IMR-90 (cell line): ENCODE results near the gene PDCL2. TPM values are rescaled to one million over a fixed set of nuclear protein-coding genes. Genes with fewer than 3 reads are reported as not detected.

Experiments
- ATAC-seq: fragments of 200-7000 bp; cut with Tn5 transposase; 2 replicates; pipeline ENCODE4 v1.9.1; 2020; ENCODE audit warnings: low read depth, mild to moderate bottlenecking, moderate library complexity
- BruUV-seq: library from RNA; stranded (reverse); fragments of 400-500 nt; replicated peaks from 2 replicates; lab custom pipeline; 2021; lab: Mats Ljungman, UMichigan
- CTCF ChIA-PET: fragments of 300-600 bp; formaldehyde crosslinking; extraction: SDS; loops from one replicate; lab custom pipeline; 2021; ENCODE audit warnings: antibody characterized with exemption; lab: Yijun Ruan, JAX
- POLR2A ChIA-PET: fragments of 300-600 bp; sonication (Branson Sonifier 250); formaldehyde crosslinking; loops from one replicate; lab custom pipeline; 2022; ENCODE audit warnings: antibody characterized with exemption; ENCODE audit not compliant: unreplicated experiment; lab: Charles Lee
- DNase-seq: peaks from one replicate; pipeline ENCODE4 v3.0.0; 2013
- H2AFZ ChIP-seq: replicated peaks from 2 replicates; pipeline ENCODE3; 2013; ENCODE audit warnings: low read length, mild to moderate bottlenecking; ENCODE audit not compliant: poor library complexity
- H2AK5ac ChIP-seq: 2 replicates; pipeline ENCODE4 v1.6.1; 2013; ENCODE audit warnings: low read depth, low read length, inconsistent platforms
- H2AK9ac ChIP-seq: replicated peaks from 2 replicates; pipeline ENCODE3; 2013; ENCODE audit warnings: mild to moderate bottlenecking, low read depth, low read length, moderate library complexity; ENCODE audit not compliant: poor library complexity
- H2BK120ac ChIP-seq: 2 replicates; pipeline ENCODE4 v1.6.1; 2013; ENCODE audit warnings: low read depth, low read length, inconsistent platforms
- H2BK15ac ChIP-seq: 3 replicates; pipeline ENCODE4 v1.6.1; 2013; ENCODE audit warnings: low read depth, low read length, inconsistent platforms
- H2BK20ac ChIP-seq: 2 replicates; pipeline ENCODE4 v1.6.1; 2013; ENCODE audit warnings: low read depth, mild to moderate bottlenecking, inconsistent platforms, low read length, moderate library complexity
- H2BK5ac ChIP-seq: 2 replicates; pipeline ENCODE4 v1.6.1; 2013; ENCODE audit warnings: mild to moderate bottlenecking, low read depth, low read length, inconsistent platforms; ENCODE audit not compliant: poor library complexity, severe bottlenecking
- H3K14ac ChIP-seq: replicated peaks from 2 replicates; pipeline ENCODE4 v1.6.1; 2013; ENCODE audit warnings: low read depth, low read length, inconsistent platforms
- H3K18ac ChIP-seq: 2 replicates; pipeline ENCODE4 v1.6.1; 2013; ENCODE audit warnings: low read depth, low read length, control low read depth
- H3K23ac ChIP-seq: 2 replicates; pipeline ENCODE4 v1.6.1; 2013; ENCODE audit warnings: low read depth, low read length, inconsistent platforms
- H3K27ac ChIP-seq: 2 replicates; pipeline ENCODE4 v1.5.1; 2013; ENCODE audit warnings: mild to moderate bottlenecking, control low read depth, low read length; ENCODE audit not compliant: insufficient read depth
- H3K27me3 ChIP-seq: 2 replicates; pipeline ENCODE4 v1.6.1; 2013; ENCODE audit warnings: low read length; ENCODE audit not compliant: control insufficient read depth, insufficient read depth
- H3K36me3 ChIP-seq: 2 replicates; pipeline ENCODE4 v1.6.1; 2013; ENCODE audit warnings: low read length, mixed read lengths; ENCODE audit not compliant: control insufficient read depth, insufficient read depth
- H3K4ac ChIP-seq: 2 replicates; pipeline ENCODE4 v1.6.1; 2013; ENCODE audit warnings: low read depth, low read length, inconsistent platforms
- H3K4me1 ChIP-seq: 2 replicates; pipeline ENCODE4 v1.6.1; 2013; ENCODE audit warnings: low read length, mixed read lengths; ENCODE audit not compliant: control insufficient read depth, insufficient read depth
- H3K4me2 ChIP-seq: 2 replicates; pipeline ENCODE4 v1.6.1; 2013; ENCODE audit warnings: low read depth, mild to moderate bottlenecking, control low read depth, low read length, moderate library complexity
- H3K4me3 ChIP-seq: 2 replicates; pipeline ENCODE4 v1.5.1; 2013; ENCODE audit warnings: low read depth, mild to moderate bottlenecking, control low read depth, low read length, moderate library complexity; ENCODE audit not compliant: insufficient read depth
- H3K56ac ChIP-seq: 2 replicates; pipeline ENCODE4 v1.6.1; 2013; ENCODE audit warnings: low read length, inconsistent platforms; ENCODE audit not compliant: insufficient read depth; ENCODE audit errors: extremely low read depth
- H3K79me1 ChIP-seq, 2 experiments: 2 replicates each; pipeline ENCODE4 v1.6.1; 2013; ENCODE audit warnings: low read length in 2 of 2, inconsistent platforms in 1 of 2, low read depth in 1 of 2
- H3K9ac ChIP-seq: 2 replicates; pipeline ENCODE4 v1.6.1; 2013; ENCODE audit warnings: low read depth, low read length, control low read depth
- H3K9me1 ChIP-seq: 2 replicates; pipeline ENCODE4 v1.6.1; 2013; ENCODE audit warnings: low read length, inconsistent platforms; ENCODE audit not compliant: insufficient read depth
- H3K9me3 ChIP-seq: 2 replicates; pipeline ENCODE4 v1.6.1; 2013; ENCODE audit warnings: low read length; ENCODE audit not compliant: control insufficient read depth, insufficient read depth
- H4K20me1 ChIP-seq: 2 replicates; pipeline ENCODE4 v1.6.1; 2013; ENCODE audit warnings: low read length, inconsistent platforms; ENCODE audit not compliant: insufficient read depth
- H4K5ac ChIP-seq: 2 replicates; pipeline ENCODE4 v1.6.1; 2013; ENCODE audit warnings: mild to moderate bottlenecking, low read depth, low read length, control low read depth
- H4K8ac ChIP-seq, 2 experiments: 2 replicates each; pipeline ENCODE4 v1.6.1; 2013; ENCODE audit warnings: low read depth in 2 of 2, low read length in 2 of 2, control low read depth in 1 of 2, inconsistent platforms in 1 of 2
- H4K91ac ChIP-seq: 2 replicates; pipeline ENCODE4 v1.6.1; 2013; ENCODE audit warnings: low read depth, low read length, inconsistent platforms; ENCODE audit not compliant: insufficient read depth
- MAFK ChIP-seq: IDR thresholded peaks from 2 replicates; pipeline ENCODE4 v1.6.1; 2012; ENCODE audit warnings: low read depth, low read length, improper control_type of control experiment
- MAZ ChIP-seq: IDR thresholded peaks from 2 replicates; pipeline ENCODE4 v1.6.1; 2012; ENCODE audit warnings: low read depth, mild to moderate bottlenecking, low read length, improper control_type of control experiment, moderate library complexity, borderline replicate concordance
- MXI1 ChIP-seq: IDR thresholded peaks from 2 replicates; pipeline ENCODE4 v1.6.1; 2012; ENCODE audit warnings: low read depth, mild to moderate bottlenecking, low read length, moderate library complexity, borderline replicate concordance
- NFE2L2 ChIP-seq: fragments of 150-350 bp; IDR thresholded peaks from 2 replicates; pipeline ENCODE4 v1.6.1; 2016; ENCODE audit warnings: low read depth, mild to moderate bottlenecking, low read length
- POLR2A ChIP-seq: IDR thresholded peaks from 2 replicates; pipeline ENCODE4 v1.6.1; 2012; ENCODE audit warnings: mild to moderate bottlenecking, low read depth, low read length
- RAD21 ChIP-seq: IDR thresholded peaks from 2 replicates; pipeline ENCODE4 v1.6.1; 2012; ENCODE audit warnings: low read length, improper control_type of control experiment
- RCOR1 ChIP-seq: IDR thresholded peaks from 2 replicates; pipeline ENCODE4 v1.6.1; 2012; ENCODE audit warnings: mild to moderate bottlenecking, low read length, improper control_type of control experiment; ENCODE audit not compliant: insufficient replicate concordance
- RFX5 ChIP-seq: IDR thresholded peaks from 2 replicates; pipeline ENCODE4 v1.8.0; 2012; ENCODE audit warnings: low read depth, mild to moderate bottlenecking, low read length, moderate library complexity
- WGBS, 2 experiments: methylation state at CpG; one replicate each; pipeline versions ENCODE4 v1.1.5 to v1.1.7; 2013; ENCODE audit warnings: missing lambda C conversion rate in 2 of 2; ENCODE audit not compliant: insufficient read length in 1 of 2; ENCODE audit errors: extremely low coverage in 2 of 2; 5-methylcytosine and 5-hydroxymethylcytosine counted together
- dilution Hi-C: fragments of 300-500 bp; cut with HindIII; formaldehyde crosslinking; loops from one replicate; pipeline ENCODE4 v1.14.3; 2018; ENCODE audit warnings: low sequenced_read_pairs; ENCODE audit not compliant: unreplicated experiment
- in situ Hi-C: fragments of 300-500 bp; cut with MboI; formaldehyde crosslinking; loops from 3 replicates; pipeline ENCODE4 v1.14.3; 2019; ENCODE audit warnings: low sequenced_read_pairs, inconsistent platforms, mixed read lengths
- intact Hi-C: fragments of 100-400 bp; cut with micrococcal nuclease; formaldehyde crosslinking; loops from 2 replicates; pipeline ENCODE4 v1.10.0; 2022
- polyA plus RNA-seq, 3 experiments: library from polyadenylated mRNA; depleted of rRNA; stranded (reverse); fragments of >200 nt; gene quantifications; 2 replicates each; pipeline ENCODE4 v1.2.3, GENCODE V29; 2012; ENCODE audit warnings: low replicate concordance in 1 of 3
- total RNA-seq: library from RNA; depleted of rRNA; stranded (reverse); fragments of >200 nt; gene quantifications from 2 replicates; pipeline ENCODE4 v1.2.3, GENCODE V29; 2012
- TF ChIP-seq, protein P1 (sequence below): fragments of 150-350 bp; IDR thresholded peaks from 2 replicates; pipeline ENCODE4 v1.6.1; 2017; ENCODE audit warnings: mild to moderate bottlenecking, antibody characterized with exemption, low read length, low read depth
- TF ChIP-seq, protein P2 (sequence below): fragments of 150-350 bp; IDR thresholded peaks from 2 replicates; pipeline ENCODE4 v1.6.1; 2016; ENCODE audit warnings: low read depth, mild to moderate bottlenecking, low read length, moderate library complexity, borderline replicate concordance

The PDCL2 gene
- total and polyA plus RNA-seq, 2 of the 4 experiments (the other 2 are of a cell fraction) = not detected

GRCh38 chr4:55635741-55636655 is 44.0 kb upstream of the PDCL2 start, which contains the start of gene NMU (continued):
- TF ChIP-seq, protein P1, sequence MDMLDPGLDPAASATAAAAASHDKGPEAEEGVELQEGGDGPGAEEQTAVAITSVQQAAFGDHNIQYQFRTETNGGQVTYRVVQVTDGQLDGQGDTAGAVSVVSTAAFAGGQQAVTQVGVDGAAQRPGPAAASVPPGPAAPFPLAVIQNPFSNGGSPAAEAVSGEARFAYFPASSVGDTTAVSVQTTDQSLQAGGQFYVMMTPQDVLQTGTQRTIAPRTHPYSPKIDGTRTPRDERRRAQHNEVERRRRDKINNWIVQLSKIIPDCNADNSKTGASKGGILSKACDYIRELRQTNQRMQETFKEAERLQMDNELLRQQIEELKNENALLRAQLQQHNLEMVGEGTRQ = no peak

GRCh38 chr4:55635282-55635681 is 43.2 kb upstream of the PDCL2 start:
- ChIA-PET POLR2A (no interaction called here), CTCF (no interaction called here)
- Histone ChIP-seq H2BK5ac (no peak overlapping the region), H3K4me2 (no peak overlapping the region), H3K9me3 (no peaks in the 10 kb centered on the region), H2BK20ac (no peak overlapping the region), H2AK5ac (no peak overlapping the region), H3K4ac (no peak overlapping the region), H3K23ac (peak overlapping the region; percentile 45; the same call in 1 of the 2 replicates), H2BK15ac (no peak overlapping the region), H3K27ac (no peak overlapping the region), H3K4me1 (no peaks in the 10 kb centered on the region; the same call in 1 of the 2 replicates), H3K9me1 (no peaks in the 10 kb centered on the region), H3K14ac (no peak overlapping the region), H4K20me1 (no peaks in the 10 kb centered on the region), H3K79me1 (no peaks in the 10 kb centered on the region), H3K18ac (no peak overlapping the region), H3K36me3 (no peaks in the 10 kb centered on the region), H3K4me3 (no peak overlapping the region), H2AFZ (peak overlapping the region; percentile 0), H3K27me3 (peaks cover 33% of the 10 kb centered on the region), H3K9ac (no peak overlapping the region), H4K5ac (no peak overlapping the region), H3K56ac (no peak overlapping the region), H4K91ac (no peak overlapping the region), H4K8ac (no peak overlapping the region), H2AK9ac (no peak overlapping the region), H2BK120ac (no peak overlapping the region)
- dilution Hi-C loops = no loop called here
- DNase-seq (no peak), ATAC-seq (no peak)
- 0% methylated on average over 1 of the region's 11 CpGs; no CpG with 5 or more reads in 1 of the 2 experiments for WGBS, 2 experiments
- in situ Hi-C loops = no loop called here
- intact Hi-C loops = loop anchor here (5.0 kb wide), 1 partner anchor 288 kb away; the partner anchor contains the start of gene SRD5A3
- no TSS peak for BruUV-seq
- TF ChIP-seq, protein P2, sequence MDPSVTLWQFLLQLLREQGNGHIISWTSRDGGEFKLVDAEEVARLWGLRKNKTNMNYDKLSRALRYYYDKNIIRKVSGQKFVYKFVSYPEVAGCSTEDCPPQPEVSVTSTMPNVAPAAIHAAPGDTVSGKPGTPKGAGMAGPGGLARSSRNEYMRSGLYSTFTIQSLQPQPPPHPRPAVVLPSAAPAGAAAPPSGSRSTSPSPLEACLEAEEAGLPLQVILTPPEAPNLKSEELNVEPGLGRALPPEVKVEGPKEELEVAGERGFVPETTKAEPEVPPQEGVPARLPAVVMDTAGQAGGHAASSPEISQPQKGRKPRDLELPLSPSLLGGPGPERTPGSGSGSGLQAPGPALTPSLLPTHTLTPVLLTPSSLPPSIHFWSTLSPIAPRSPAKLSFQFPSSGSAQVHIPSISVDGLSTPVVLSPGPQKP = no peak
- no peak for TF ChIP-seq MAZ
- TF ChIP-seq RCOR1 = no peak
- TF ChIP-seq RAD21 = no peak
- TF ChIP-seq POLR2A = no peak
- no peak for TF ChIP-seq RFX5
- TF ChIP-seq MAFK = no peak
- no peak for TF ChIP-seq MXI1
- TF ChIP-seq NFE2L2 = no peak
